8988T (cell line): ENCODE results near the gene DIPK1A.

Source experiments
- DNase-seq: peaks from one replicate; pipeline ENCODE4 v3.0.0; 2011

The DIPK1A gene

GRCh38 chr1:92949937-92950817, 11.1 kb downstream of the DIPK1A start:
- no peak for DNase-seq

DNA sequence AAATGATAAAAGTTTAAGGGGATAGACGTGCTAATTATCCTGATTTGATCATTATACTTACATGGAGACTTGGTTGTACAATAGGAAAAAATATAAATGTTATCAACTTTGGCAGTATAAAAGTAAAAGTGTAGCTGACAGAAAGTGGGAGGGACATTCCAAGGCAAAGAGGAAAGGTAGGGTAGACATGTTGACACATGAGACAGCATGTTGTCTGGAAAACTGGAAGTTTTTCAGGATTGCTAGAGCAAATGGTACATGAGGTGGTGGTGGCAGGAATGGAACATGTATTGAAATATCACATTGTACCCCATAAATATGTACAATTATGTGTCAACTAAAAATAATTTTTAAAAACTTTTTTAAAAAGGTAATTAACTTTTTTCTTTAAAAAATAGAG, 13.2 kb downstream of the DIPK1A start:
- DNase-seq = no peak

DNA sequence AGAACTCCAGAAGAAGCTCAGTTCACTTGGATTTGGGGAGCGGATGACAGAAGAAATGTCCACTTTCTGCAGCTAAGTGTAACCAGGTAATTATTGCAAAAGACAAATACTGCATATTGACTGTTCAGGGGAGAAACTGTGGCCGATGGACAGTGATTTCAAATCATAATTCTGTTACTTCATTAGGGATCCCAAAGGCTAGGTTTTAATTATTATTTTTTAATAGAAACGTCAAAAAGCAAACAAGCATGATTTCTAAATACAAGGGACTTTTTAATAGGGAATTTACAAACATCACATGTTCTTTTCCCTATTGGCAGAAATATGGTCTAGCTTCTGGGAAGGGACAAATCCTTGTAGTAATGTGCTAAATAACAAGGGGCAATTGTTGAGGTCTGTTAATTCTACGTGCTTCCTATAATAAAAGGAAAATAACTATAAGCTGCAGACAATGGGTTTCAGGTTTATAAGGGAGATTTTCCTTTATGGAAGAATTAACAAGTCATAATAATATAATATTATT, 15.5 kb downstream of the DIPK1A start:
- DNase-seq = no peak

GRCh38 chr1:92944901-92945747, 16.1 kb downstream of the DIPK1A start:
- no peak for DNase-seq

- no peak for DNase-seq
These were observed 17.8 kb downstream of the DIPK1A start for GRCh38 chr1:92943502-92943847.

GRCh38 chr1:92940541-92940940, 20.7 kb downstream of the DIPK1A start:
- DNase-seq = no peak

DNA sequence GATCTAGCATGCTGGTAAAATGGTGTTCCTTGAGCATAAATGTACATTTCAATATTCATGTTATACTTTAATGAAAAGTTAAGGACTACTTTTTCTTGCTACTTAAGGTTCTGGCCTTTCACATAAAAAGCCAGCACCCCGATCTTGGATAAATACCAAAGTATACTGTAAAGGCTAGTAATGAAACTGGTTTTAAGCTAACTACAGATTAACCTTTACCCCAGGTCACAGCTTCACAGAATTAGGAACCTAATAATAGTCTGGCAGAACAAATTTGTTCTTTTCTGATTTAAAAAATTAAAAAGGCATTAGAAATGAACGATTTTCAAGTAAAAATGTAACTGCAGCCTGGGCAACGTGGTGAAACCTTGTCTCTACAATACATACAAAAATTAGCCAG, 23.5 kb downstream of the DIPK1A start:
- DNase-seq = no peak

GRCh38 chr1:92936865-92937264, 24.4 kb downstream of the DIPK1A start:
- no peak for DNase-seq

DNA sequence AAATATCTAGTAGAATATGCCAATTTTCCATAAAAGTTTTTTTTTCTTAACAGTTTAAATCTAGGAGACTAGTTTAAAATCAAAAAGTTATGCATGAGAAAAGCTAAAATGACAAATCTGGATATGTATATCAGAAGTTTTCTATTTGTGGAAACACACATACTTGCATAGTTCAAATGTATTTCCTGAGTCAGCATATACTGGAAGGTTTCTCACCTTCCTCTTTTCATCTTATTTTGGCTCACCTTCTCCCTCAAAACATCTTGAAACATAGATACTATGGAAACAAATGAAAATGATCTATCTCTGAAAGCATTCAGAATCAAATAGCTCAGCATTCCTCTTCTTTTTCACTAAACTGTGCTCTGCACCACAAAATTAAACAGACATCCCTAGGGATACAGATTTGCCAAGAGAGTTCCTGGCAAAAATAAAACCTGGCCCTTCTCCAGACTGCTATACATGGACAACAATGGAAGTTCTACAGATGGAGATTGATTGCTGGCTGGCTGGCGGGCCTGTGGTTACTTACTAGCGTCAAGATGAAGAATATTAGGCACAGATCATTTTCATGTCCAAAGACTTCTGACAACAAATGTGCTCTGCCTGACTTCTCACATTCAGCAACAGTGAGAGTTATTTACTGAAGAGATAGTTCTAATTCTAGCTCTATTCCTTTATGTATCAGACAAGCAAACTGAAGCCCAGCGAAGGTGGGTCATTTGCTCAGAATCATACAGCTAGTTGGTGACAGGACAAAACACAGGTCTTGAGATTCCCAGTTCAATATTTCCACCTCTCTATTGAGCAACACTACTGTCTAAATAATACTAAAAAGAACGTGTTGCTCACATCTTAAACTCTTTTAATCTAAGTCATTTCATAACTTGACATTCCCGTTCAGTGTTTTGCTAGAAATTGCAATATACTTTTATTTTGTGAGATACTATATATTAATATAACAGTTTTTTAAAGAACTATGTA, 26.6 kb downstream of the DIPK1A start:
- DNase-seq = no peak

DNA sequence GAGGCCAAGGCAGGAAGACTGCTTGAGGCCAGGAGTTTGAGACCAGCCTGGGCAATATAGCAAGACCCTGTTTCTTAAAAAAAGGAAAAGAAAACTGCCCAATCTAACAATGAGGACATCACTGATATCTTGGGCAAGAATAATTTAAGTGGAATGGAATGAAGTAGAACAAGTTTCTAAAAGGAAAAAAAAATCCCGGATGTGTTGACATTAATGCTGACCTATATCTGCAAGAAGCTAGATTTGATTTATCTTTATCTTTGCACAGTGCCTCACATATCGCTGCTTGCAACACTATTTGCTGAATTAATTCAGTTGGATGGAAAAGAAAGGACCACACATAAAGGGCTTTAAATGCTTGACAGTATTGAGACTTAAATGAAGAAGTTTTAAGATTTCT, 27.8 kb downstream of the DIPK1A start:
- DNase-seq = no peak

DNA sequence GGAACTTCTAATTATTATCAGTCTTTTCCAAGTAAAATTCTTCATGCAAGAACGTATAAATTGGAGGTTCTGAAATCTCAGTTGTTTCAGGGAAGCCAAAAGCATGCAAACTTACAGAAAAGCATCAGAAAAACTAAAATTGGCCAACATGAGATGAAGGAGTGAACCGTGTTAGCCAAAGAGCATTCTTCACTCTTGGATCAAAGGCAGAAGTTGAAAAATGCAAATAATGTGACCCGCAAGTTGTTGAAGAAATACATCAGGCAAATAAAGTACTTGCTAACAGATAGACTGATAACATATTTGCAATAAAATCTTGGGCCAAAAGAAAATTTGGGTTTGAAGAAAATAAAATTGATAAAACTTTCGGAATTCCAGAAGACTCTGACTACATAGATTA, 29.6 kb downstream of the DIPK1A start:
- DNase-seq = no peak

GRCh38 chr1:92929461-92929860, 31.8 kb downstream of the DIPK1A start:
- DNase-seq = no peak

DNA sequence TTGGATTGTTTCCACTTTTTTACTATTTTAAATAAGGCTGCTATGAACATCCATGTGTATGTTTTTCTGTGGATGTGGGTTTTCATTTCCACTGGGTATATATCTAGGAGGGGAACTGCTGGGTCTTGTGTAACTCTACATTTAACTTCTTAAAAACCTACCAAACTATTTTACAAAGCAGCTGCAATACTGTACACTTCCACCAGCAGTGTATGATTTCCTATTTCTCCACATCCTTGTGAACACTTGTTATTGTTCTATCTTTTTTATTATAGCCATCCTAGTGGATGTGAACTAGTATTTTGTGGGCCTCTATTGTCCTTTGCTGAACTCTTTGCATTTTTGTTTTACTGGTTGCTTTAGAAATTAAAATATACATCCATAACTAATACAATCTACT, 33.4 kb downstream of the DIPK1A start:
- DNase-seq = no peak

- DNase-seq = no peak
These were observed 34.4 kb downstream of the DIPK1A start for GRCh38 chr1:92926873-92927272.

GRCh38 chr1:92924501-92924900, 36.8 kb downstream of the DIPK1A start:
- no peak for DNase-seq

- no peak for DNase-seq
These were observed 37.6 kb downstream of the DIPK1A start for GRCh38 chr1:92923664-92924063.

DNA sequence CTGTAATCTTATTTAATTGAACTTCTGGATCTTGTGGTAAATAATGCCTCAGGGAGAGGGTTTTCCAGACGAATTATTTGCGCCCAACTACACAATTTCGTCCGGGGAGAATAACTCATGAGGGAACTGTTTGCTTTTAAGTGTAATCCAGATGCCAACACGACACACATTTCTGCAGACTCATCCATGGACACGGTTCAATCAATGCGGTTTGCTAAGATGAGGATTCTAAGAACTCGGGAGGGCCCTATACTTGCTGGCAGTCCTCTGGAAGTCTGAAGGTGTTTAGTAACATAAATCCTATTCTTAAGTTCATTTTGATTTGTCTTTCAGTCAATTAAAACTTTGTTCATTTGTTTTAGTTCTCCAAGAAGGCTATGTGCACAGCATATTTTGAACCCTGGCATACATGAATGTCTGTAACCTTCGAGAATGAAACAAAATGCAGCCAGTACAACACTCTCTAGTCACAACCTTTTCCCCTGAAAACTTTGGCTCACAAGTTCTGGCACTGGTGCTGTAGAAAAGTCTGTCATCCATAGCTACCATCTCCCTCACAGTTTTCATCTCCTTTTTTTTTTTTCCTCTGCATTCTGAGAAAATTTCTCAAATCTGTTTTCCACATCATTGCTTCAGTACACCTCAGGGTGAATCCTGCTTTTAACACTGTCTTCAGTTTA, 38.8 kb downstream of the DIPK1A start:
- no peak for DNase-seq

DNA sequence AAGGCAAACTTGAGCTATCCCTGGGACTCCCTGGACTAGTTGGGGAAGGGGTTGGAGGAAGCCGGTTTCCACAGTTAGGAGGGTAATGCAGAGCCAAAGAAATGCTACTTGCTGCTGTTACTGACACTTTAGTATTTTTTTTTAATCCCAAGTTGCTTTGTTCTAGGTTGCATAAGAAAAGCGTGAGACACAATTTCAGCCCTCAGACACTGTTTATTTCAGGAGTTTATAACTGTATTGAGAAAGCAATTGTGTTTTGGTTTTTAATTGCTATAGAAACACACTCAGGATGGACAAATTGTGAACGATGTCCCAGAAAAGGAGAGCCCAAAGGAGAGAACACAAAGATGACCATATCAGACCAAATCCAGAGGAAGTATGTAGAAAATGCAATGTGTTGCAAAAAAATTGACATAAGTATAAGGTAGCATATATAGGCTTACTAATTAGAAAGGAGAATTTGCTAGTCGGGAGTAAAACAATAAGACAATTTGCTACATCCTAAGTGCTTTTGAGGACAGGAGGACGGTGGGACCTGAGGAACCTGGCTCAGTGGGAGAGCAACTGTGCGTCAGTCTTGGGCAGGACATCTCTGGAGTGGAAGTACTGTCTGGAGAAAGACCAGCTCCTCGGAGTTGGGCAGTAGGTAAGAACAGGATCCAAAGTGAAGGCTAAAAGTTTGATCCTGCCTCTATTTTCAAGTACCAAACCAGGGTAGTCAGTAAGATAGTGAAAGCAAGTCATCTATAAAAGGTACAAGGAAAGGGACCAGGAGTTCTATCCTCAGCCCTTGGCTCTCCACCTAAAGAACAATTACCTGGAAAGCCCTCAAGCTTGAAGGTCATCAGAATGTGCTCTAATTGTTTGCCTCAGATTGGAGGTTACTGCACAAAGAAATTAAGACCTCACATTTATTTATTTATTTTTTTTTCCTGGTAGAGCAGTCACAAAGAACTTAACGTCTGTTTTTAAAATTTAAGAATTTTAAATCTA, 39.9 kb downstream of the DIPK1A start:
- no peak for DNase-seq

DNA sequence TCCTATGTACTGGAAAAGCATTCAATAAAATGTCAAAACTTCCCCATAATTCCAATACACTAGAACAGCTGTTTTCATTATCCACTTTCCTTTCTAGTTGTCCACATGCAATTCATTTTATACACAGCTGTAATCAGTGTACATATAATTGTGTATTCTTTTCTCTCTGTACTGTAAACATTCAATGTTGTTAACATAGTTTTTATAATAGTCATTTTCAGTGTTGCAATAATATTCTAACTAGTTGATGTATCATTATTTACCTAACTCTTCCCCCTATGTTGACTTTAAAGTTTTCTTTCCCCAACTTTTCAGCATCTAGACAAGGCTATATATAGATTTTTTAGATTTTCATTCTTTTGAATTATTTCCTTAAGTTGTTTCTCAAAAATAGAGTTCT, 44.4 kb downstream of the DIPK1A start:
- DNase-seq = no peak

DNA sequence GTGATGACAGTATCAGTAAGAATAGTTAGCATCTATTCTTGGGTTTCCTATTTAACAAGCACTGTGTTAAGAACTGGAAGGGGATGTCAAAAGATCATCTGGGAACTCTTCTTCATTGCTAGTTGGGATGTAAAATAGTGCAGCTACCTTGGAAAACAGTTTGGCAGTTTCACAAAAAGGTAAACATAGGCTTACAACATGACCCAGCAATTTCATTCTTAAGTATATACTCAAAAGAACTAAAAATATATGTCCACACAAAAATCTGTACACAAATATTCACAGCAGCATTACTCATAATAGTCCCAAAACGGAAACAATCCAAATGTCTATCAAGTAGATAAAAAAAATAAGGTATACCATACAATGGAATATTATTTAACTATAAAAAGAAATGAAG, 45.7 kb downstream of the DIPK1A start:
- DNase-seq = no peak
